GM19240 (cell line): ENCODE results near the gene C11orf54.
"Not testable (repeated sequence)": the region's sequence is repeated elsewhere in the genome, so short reads cannot be mapped to it uniquely, and the experiment has no call there.

ENCODE experiments used
- DNase-seq: peaks from one replicate; pipeline ENCODE4 v3.0.0; 2011; ENCODE audit warnings: low spot score; ENCODE audit not compliant: insufficient read length

The C11orf54 gene

DNA sequence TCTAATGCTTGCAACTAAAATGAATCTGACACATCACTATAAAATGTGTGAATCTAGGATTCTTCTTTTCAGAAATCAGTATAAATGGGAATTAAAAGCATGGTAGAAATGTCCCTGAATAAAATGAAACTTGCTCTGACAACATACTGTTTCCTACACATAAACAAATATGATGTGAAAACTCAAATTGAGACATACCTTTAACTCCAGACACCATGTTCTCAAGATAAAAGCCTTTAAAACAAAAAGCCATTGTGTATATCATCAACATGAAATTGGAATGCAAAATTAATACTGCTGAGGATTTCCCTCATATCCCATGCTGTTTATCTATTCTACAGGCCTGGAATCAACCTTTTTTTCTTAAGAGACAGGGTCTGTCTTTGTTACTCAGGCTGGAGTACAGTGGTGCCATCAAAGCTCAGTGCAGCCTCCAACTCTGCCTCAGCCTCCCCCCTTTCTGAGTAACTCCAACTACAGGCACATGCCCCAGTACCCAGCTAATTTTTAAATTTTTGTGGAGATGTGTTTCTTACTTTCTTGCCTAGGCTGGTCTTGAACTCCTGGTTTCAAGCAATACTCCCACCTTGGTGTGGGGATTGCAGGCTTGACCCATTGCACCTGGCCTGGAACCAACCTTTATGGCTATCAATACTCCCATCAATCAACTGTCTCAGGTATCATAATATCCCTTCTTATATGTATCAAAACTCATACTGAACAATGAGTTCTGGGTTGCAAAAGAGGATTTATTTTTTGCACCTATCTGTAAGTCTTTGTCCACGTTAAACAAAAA is 6.8 kb upstream of the C11orf54 start:
- DNase-seq: no peak

- no peak for DNase-seq
Measured at GRCh38 chr11:93735627-93736026, 5.8 kb upstream of the C11orf54 start.

DNA sequence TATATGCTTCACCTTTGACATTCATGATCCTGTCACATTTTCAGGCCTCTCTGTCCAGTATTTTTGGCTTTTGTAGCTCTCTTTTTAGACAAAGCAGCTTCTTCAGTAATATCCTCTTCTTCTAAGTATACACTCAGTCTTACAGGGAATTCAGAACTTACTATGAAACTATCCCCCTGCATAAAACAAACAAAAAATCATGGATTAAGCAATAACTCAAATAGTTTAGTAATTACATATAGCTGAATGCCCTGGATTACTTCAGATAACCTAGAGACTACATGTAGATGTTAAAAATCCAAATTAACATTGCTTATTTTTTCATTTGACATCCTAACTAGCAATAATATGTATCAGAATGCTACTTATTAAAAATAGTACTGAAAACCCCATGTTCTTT is 5.3 kb upstream of the C11orf54 start:
- no peak for DNase-seq

DNA sequence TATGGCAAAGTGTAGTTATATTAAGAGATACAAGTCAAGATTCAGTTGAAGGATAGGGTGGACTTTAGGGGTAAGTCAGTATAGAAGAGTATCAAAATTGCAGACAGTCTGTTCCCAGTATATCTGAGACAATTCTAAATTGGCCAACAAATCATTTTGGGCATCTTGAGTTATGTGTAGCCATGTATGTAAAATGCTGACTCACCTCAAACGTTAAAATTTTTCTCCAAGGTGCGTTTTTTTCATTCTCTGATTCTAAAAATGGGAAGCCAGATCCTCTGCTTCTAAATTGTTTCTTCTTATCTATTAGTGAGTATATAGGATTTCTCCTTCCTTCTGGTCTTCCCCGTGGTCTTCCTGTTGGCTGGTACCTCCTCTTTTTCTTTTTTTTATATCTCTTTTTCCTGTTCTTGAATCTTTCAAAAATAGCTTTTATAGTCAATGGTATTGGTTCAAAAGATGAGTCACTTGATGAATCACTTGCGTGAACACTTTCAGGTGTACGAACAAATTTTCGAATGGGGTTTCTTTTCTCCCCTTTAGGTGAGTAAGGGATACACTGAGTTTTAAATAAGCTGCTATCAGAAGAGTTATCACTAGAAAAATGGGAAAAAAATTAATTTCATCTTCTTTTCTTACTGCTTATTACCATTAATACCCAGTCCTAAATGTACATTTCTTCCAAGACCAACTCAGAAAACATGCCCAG is 3.4 kb upstream of the C11orf54 start:
- no peak for DNase-seq

DNA sequence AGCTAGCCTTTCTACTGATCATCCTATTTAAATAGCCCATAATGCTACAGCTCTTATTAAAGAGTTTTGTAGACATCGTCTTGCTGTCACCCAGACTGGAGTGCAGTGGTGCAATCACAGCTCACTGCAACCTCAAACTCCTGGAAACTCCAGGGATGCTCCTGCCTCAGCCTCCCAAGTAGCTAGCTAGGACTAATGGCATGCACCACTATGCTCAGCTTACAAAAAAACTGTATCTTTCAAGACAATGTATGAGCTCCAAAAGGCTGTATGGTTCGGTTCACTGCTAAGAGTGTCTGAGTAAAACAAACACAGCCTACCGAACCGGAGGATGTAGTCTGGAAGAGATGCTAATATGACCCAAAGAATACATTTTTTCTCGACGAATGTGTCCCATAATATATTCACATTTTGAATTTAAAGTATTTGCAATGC is 2.8 kb upstream of the C11orf54 start:
- no peak for DNase-seq

GRCh38 chr11:93740031-93740729 is 1.3 kb upstream of the C11orf54 start:
- DNase-seq: no peak

- peak; percentile 10 for DNase-seq
Measured at GRCh38 chr11:93740730-93741093, 760 bp upstream of the C11orf54 start.

DNA sequence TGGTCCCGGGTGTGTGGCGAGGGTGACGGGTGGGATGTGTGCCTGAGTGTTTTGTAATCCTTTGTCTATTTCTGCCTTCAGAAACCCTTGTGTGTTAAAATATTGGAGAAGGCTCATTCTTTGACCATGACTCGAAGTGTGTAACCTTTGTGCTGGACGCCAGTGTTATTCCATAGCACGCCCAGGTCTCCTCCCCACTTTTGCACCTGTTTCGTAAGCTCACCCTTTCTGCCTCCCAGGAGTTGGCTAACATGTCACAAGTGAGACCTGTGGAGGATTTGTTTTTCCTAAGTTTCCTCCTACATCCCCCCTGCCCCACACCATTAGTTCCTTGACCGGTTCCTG is 382 bp downstream of the C11orf54 start:
- no peak for DNase-seq

- DNase-seq: no peak
Measured at GRCh38 chr11:93743291-93743690, 1.8 kb downstream of the C11orf54 start.

DNA sequence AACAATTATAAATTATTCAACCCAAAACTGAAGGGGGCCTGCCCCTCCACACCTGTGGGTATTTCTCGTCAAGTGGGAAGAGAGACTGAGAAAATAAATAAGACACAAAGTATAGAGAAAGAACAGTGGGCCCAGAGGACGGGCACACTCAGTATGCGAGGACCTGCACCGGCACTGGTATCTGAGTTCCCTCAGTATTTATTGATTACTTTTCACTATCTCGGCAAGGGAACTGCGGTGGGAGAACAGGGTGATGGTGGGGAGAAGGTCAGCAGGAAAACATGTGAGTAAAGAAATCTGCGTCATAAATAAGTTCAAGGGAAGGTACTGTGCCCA is 3.2 kb downstream of the C11orf54 start:
- no peak for DNase-seq

GRCh38 chr11:93745005-93745755 is 3.7 kb downstream of the C11orf54 start:
- DNase-seq: not testable (repeated sequence)

- DNase-seq: no peak
Measured at GRCh38 chr11:93746101-93746500, 4.6 kb downstream of the C11orf54 start.

DNA sequence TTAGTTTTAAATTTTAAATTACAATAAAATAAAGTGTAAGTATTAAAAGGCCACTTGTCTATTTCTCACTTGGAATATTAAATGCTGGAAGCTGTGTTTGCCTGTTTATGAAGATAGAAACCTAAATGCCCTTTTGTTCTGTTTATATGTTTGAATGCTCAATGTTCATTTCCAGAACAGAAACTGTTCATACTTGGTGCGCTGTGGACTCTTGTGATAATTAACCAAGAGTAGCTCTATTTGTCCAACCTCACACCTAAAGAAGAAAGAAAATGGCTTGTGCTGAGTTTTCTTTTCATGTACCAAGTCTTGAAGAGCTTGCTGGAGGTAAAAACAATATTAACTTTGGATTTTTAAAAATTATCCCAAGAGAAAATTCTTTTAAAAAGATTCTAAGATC is 5.7 kb downstream of the C11orf54 start:
- DNase-seq: no peak

DNA sequence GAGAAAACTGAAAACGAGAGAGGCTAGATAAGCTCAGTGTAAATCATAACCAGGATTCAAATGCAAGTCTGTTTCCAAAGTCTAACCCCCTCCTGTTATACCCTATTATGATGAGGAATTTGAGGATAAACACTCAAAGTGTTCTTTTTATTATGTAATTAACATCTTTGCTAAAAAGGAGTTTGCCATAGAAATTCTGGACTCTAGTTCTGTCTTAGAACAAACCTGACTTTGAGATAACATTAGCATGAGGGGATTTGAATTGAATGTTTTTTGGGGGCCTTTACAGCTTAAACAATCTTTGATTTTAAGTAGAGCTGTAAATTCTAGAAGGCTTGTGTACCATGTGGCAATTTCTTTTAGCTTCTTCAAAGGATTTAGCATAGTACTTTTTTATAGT is 9.5 kb downstream of the C11orf54 start:
- DNase-seq: no peak

DNA sequence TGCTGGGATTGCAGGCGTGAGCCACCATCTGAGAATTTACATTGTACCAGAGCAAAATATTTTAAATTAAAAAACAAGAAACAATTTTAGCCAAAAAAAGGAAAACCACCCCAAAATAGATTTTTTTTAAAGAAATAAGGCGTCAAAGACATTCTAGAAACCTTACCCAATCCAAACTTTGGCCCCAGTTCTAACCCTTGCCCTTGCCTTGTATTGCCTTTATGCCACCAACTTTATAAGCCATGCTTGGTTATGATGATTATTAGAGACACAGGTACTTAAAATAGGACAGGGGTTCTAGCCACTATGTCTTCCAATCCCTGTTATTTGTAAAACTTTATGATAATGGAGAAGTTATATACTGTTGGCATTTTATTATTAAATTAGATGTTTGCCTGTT is 11.8 kb downstream of the C11orf54 start:
- no peak for DNase-seq

DNA sequence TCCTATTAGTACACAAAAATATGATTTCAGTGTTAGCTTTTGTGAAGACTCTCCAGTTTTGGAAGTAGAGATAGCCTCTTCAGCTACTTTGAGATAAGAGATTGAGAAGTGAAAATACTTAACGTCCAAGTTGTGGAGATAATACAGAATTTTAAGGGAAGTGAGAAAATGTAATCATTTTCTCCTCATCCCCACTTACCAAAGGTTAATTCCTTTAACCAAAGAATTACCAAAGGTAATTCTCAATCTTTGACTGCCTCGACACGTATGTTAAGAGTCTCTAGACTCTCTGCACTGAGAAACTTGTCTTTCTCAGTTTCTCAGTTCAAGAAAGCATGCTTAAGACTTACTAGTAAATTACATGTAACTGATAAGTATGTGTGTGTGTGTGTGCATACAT is 15.3 kb downstream of the C11orf54 start:
- DNase-seq: no peak

- no peak for DNase-seq
Measured at GRCh38 chr11:93757301-93757700, 15.8 kb downstream of the C11orf54 start.

GRCh38 chr11:93757924-93758865 is 16.7 kb downstream of the C11orf54 start:
- DNase-seq: no peak

GRCh38 chr11:93759123-93759522 is 17.7 kb downstream of the C11orf54 start:
- not testable (repeated sequence) for DNase-seq

DNA sequence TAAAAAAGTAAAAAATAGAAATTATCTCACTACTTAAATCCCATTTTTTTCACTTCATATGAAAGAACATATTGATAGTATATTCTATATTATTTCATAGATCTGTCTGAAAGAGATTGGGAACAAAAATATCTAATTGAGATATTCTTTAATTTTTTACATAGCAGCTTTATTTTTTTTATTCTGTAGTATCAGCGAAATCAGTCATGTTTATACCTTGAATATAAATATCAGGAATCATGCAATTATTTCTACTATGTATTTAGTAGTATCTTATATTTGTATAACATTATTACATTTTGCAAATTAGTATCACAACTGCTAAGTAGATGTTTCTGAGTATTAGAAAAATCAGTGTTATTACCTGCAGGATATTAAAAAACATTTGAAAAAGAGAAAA is 20.4 kb downstream of the C11orf54 start:
- DNase-seq: no peak

DNA sequence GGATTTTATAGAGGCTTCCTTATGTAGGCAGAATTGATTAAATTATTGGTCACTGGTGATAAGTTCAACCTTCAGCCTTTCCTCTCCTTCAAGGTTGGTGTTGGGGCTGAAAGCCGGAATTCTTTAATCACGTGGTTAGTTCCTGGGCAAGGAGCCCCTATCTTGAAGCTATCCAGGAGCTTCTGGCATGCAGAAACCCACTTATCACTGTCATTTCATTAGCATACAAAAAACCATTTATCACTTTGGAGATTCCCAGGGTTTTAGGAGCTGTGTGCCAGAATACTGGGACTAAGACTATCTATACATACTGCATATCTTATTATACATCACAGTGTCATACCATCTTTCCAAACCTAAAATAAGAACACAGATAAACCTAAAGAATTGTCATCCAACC is 24.1 kb downstream of the C11orf54 start:
- no peak for DNase-seq
